Measurements from ENCODE around the gene RGS16. TPM values are rescaled to one million over a fixed set of nuclear protein-coding genes. Genes with fewer than 3 reads are reported as not detected.

The RGS16 gene
- polyA plus RNA-seq, 1 of the 3 experiments (the other 2 are of a cell fraction): 0.79 TPM

Small RNAs within 50 kb of the gene (small RNA-seq; reads per million reads assigned to genes)
- 0 reads per million in 7 experiments for gene RF00017

Other genes with a start within 250 kb of the RGS16 start
- gene GLUL, start 212.6 kb downstream of the RGS16 start, polyA plus RNA-seq (2012; rRNA removed): 107 TPM in 2 replicates
- gene TEDDM1, start 203.7 kb downstream of the RGS16 start, polyA plus RNA-seq (2012; rRNA removed): not detected in 2 replicates
- gene RGSL1, start 154.2 kb downstream of the RGS16 start, polyA plus RNA-seq (2012; rRNA removed): not detected in 2 replicates
- not detected in 2 replicates for gene RNASEL, start 15.1 kb downstream of the RGS16 start, polyA plus RNA-seq (2012; rRNA removed)
- not detected in 2 replicates for gene RGS8, start 80.2 kb upstream of the RGS16 start, polyA plus RNA-seq (2012; rRNA removed)
- gene NPL, start 185.4 kb upstream of the RGS16 start, polyA plus RNA-seq (2012; rRNA removed): 1.5 and 2.5 TPM in 2 replicates
- gene DHX9, start 235.0 kb upstream of the RGS16 start, polyA plus RNA-seq (2012; rRNA removed): 145 and 170 TPM in 2 replicates